ENCODE data around the gene SRBD1.
A peak's percentile ranks its signal among the peaks of the same experiment; 100 is the strongest.

The SRBD1 gene

GRCh38 chr2:45469314-45470099 lies 141.6 kb downstream of the SRBD1 start:
- DNase-seq (ENCODE audit: low spot score), result no peak

- DNase-seq (ENCODE audit: low spot score), result no peak
These were observed 142.8 kb downstream of the SRBD1 start for GRCh38 chr2:45468279-45468678.

GRCh38 chr2:45466053-45466452 lies 145.0 kb downstream of the SRBD1 start:
- DNase-seq (ENCODE audit: low spot score), result no peak

- DNase-seq (ENCODE audit: low spot score), result no peak
These were observed 150.2 kb downstream of the SRBD1 start for GRCh38 chr2:45460825-45461224.

- no peak for DNase-seq (ENCODE audit: low spot score)
These were observed 151.2 kb downstream of the SRBD1 start for GRCh38 chr2:45459860-45460259.

GRCh38 chr2:45458909-45459563 lies 152.0 kb downstream of the SRBD1 start:
- DNase-seq (ENCODE audit: low spot score), result peak; percentile 52

GRCh38 chr2:45457211-45457945 lies 153.7 kb downstream of the SRBD1 start:
- no peak for DNase-seq (ENCODE audit: low spot score)

- no peak for DNase-seq (ENCODE audit: low spot score)
These were observed 158.2 kb downstream of the SRBD1 start for GRCh38 chr2:45452866-45453265.

- no peak for DNase-seq (ENCODE audit: low spot score)
These were observed 160.4 kb downstream of the SRBD1 start for GRCh38 chr2:45450634-45451033.

- no peak for DNase-seq (ENCODE audit: low spot score)
These were observed 162.8 kb downstream of the SRBD1 start for GRCh38 chr2:45448217-45448616.

- no peak for DNase-seq (ENCODE audit: low spot score)
These were observed 165.1 kb downstream of the SRBD1 start for GRCh38 chr2:45446016-45446415.

- no peak for DNase-seq (ENCODE audit: low spot score)
These were observed 166.0 kb downstream of the SRBD1 start for GRCh38 chr2:45445037-45445436.

- DNase-seq (ENCODE audit: low spot score), result no peak
These were observed 168.1 kb downstream of the SRBD1 start for GRCh38 chr2:45443012-45443411.

- DNase-seq (ENCODE audit: low spot score), result no peak
These were observed 169.0 kb downstream of the SRBD1 start for GRCh38 chr2:45442026-45442425.

- DNase-seq (ENCODE audit: low spot score), result no peak
These were observed 169.5 kb downstream of the SRBD1 start for GRCh38 chr2:45441571-45441970.

GRCh38 chr2:45439788-45440773 lies 171.0 kb downstream of the SRBD1 start:
- peak; percentile 17 for DNase-seq (ENCODE audit: low spot score)

- no peak for DNase-seq (ENCODE audit: low spot score)
These were observed 172.0 kb downstream of the SRBD1 start for GRCh38 chr2:45438872-45439665.

GRCh38 chr2:45436456-45436855 lies 174.6 kb downstream of the SRBD1 start:
- DNase-seq (ENCODE audit: low spot score), result no peak

- no peak for DNase-seq (ENCODE audit: low spot score)
These were observed 175.8 kb downstream of the SRBD1 start for GRCh38 chr2:45435316-45435715.

- DNase-seq (ENCODE audit: low spot score), result no peak
These were observed 177.7 kb downstream of the SRBD1 start for GRCh38 chr2:45433363-45433762.

GRCh38 chr2:45432406-45432805 lies 178.7 kb downstream of the SRBD1 start:
- DNase-seq (ENCODE audit: low spot score), result no peak
